GM10248 (cell line): ENCODE results near the gene TBCCD1.
A peak's percentile ranks its signal among the peaks of the same experiment; 100 is the strongest.

Experiments used
- CTCF ChIA-PET: fragments of 300-600 bp; sonication (Branson Sonifier 250); formaldehyde crosslinking; extraction: SDS; loops from one replicate; lab custom pipeline; 2021; ENCODE audit warnings: antibody characterized with exemption; lab: Yijun Ruan, JAX
- POLR2A ChIA-PET: fragments of 350-650 bp; sonication (Branson Sonifier 250); formaldehyde crosslinking; extraction: SDS; loops from one replicate; lab custom pipeline; 2020; ENCODE audit warnings: antibody characterized with exemption; lab: Yijun Ruan, JAX
- DNase-seq: peaks from one replicate; pipeline ENCODE4 v3.0.0; 2012; ENCODE audit errors: extremely low spot score
- TF ChIP-seq, protein P1 (sequence below): IDR thresholded peaks from 2 replicates; pipeline ENCODE4 v1.5.1; 2012; ENCODE audit warnings: mild to moderate bottlenecking, low read depth; ENCODE audit errors: extremely low read depth, missing control alignments, control extremely low read depth

Gene TBCCD1

DNA sequence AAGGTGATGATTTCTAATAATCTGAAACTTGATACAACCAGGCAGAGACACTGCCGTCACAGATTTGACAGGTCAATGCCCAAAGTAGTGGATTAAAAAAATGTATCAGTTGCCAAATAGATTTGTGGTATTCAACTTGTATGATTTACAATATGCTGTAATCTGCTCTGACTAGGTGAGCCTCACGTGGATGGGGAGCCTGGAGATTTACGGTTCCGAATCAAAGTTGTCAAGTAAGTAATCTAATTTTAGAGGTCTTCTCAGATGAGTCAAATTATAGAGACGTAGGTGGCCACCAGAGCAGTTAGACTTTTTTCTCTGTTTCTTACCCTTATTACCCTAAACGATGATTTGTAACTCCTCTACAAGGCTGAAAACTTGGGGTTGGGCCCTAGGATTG, 15.4 kb upstream of the TBCCD1 start:
- POLR2A ChIA-PET, result interaction anchor here (1.4 kb wide), 1 partner anchor 12 kb away, joined by 5 read pairs; the partner anchor contains the start of gene DNAJB11

DNA sequence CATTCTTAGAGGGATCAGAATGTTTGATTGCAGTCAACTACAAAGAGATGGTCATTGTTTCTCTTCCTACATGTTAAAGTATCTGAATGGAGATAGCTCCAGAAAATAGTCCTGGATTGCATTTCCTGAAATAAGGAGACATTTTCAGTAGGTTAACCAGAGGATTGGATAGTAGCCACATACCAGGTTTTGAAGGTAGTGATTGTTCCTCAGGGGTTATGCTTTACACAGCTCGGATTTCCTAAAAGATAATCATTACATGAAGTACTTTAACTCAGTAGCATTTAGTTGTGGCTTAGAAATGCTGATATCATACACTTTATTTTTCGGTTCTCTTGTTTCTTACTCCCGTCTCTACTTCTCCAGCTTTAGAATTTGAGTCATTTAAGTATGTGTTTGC, 13.6 kb upstream of the TBCCD1 start:
- TF ChIP-seq, protein P1, sequence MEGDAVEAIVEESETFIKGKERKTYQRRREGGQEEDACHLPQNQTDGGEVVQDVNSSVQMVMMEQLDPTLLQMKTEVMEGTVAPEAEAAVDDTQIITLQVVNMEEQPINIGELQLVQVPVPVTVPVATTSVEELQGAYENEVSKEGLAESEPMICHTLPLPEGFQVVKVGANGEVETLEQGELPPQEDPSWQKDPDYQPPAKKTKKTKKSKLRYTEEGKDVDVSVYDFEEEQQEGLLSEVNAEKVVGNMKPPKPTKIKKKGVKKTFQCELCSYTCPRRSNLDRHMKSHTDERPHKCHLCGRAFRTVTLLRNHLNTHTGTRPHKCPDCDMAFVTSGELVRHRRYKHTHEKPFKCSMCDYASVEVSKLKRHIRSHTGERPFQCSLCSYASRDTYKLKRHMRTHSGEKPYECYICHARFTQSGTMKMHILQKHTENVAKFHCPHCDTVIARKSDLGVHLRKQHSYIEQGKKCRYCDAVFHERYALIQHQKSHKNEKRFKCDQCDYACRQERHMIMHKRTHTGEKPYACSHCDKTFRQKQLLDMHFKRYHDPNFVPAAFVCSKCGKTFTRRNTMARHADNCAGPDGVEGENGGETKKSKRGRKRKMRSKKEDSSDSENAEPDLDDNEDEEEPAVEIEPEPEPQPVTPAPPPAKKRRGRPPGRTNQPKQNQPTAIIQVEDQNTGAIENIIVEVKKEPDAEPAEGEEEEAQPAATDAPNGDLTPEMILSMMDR, result no peak
- CTCF ChIA-PET, result interaction anchor here (1.0 to 2.1 kb wide), 6 partner anchors 10 to 637 kb away, joined by 3 to 5 read pairs (median 3); no protein-coding TSS in a partner anchor
- POLR2A ChIA-PET, result interaction anchor here (1.1 kb wide), 1 partner anchor 203 kb away, joined by 3 read pairs; the partner anchor contains the start of gene EIF4A2
- no peak for DNase-seq

More for the DNA sequence above, 15.4 kb upstream of the TBCCD1 start:
- TF ChIP-seq, protein P1, result no peak
- DNase-seq, result no peak
- CTCF ChIA-PET, result interaction anchor here (0.8 to 1.8 kb wide), 4 partner anchors 8 to 27 kb away, joined by 3 read pairs; no protein-coding TSS in a partner anchor

DNA sequence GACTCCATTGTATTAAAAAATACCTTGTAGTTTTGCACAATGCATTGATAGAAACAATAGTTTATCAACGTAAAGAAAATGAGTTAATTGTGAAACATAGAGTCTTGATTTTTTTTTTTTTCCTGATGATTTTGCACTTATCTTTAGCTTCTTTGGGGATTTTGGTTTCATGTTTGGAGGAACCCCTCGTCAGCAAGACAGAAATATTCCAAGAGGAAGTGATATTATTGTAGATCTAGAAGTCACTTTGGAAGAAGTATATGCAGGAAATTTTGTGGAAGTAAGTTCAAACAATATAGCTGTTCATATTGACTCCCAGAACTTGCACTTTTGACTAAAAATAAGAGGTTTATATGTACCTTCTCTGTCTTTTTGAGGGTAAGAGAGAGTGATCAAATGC, 10.4 kb upstream of the TBCCD1 start:
- POLR2A ChIA-PET, result no interaction called here
- TF ChIP-seq, protein P1, result no peak
- DNase-seq, result no peak
- CTCF ChIA-PET, result interaction anchor here (1.0 to 1.2 kb wide), 3 partner anchors 9 to 38 kb away, joined by 3 to 4 read pairs (median 4); no protein-coding TSS in a partner anchor

DNA sequence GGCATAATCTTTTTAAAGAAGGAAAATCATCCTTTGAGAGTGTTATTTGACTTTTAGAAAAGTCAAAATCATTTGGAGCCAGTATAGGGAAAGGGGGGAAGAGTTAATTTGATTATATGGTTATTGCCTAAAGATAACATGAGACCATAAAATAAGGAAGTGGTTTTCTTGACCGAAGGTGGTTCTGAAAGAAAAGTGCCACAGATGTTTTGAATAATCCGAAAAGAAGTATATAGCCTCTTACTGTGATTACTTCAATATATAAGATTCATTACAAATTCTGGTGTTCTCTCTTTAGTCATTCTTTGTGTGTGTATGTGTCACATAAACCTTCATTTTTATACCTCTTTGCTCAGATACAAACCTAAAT, 4.5 kb upstream of the TBCCD1 start:
- DNase-seq, result no peak
- TF ChIP-seq, protein P1, result no peak
- CTCF ChIA-PET, result interaction anchor here (1.5 to 7.9 kb wide), 4 partner anchors 13 to 628 kb away, joined by 4 to 38 read pairs (median 23); no protein-coding TSS in a partner anchor
- POLR2A ChIA-PET, result no interaction called here

DNA sequence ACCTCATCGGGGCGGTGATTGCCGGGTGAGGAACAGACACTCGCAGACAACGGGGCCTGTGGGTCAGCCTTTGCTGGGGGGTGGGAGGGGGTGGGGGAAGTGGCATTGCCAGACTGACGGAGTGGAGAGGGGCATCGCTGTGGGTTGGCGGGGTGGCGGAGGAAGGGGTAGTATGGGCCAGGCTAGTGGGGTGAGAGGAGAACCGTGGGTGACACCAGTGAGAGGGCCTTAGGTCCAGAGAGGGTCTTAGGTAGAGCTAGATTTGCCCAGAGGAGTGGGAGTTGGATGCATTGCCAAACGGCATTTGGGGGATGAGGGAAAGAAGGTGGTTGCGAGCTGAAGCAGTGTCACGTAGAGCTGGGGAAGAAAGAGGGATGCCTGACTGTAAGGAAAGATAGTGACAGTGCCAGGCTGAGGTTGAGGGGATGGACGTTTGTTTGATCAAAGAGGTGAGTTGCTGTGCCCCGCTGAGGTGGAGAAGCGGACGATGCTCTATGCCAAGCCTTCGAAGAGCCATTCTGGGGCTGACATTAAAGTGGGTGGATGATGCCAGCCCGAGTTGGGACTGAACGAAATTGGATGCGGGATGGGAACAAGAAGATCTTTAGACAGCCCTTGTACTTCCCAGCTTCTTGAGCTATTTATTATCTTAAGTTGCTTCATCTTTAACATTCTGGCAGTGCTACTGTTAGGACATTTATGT, 4.0 kb upstream of the TBCCD1 start:
- ChIA-PET POLR2A (interaction anchor here (0.8 to 1.3 kb wide), 7 partner anchors 30 to 633 kb away, joined by 3 to 7 read pairs (median 5); partner anchors contain the start of genes ETV5 and TRA2B), CTCF (interaction anchor here (0.9 to 7.9 kb wide), 7 partner anchors 14 to 628 kb away, joined by 3 to 38 read pairs (median 4); no protein-coding TSS in a partner anchor)
- no peak for DNase-seq
- TF ChIP-seq, protein P1, result no peak

DNA sequence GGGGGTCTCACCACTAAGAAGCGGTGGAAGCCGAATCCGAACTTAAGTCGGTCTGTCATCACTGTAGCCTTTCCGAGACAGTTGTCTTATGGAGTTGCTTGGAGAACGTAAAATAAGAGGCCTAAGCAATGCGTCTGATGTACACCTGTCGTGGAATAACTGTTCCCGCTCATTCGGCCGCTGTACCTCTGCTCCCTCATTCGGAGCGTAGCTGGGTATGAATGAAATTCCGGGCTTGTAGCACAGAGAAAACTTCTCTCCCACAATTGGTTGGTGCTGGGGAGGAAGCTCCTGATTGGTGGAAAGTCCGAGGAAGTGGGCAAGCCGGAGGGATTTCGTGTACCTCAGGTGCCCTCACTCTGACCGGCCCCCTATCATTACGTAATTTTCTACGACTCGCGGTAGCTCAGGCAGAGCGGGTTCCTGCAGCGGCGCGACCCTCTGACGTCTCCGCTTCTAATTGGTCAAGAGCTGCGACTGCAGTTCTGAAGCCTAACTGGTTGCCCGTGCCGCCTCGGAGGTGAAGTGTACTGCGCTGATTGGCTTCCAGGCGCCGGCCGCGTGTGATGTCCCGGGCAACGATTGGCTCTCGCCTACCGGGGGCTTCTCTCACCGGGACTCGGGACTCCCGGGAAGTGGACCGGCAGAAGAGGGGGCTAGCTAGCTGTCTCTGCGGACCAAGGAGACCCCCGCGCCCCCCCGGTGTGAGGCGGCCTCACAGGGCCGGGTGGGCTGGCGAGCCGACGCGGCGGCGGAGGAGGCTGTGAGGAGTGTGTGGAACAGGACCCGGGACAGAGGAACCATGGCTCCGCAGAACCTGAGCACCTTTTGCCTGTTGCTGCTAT, 3.2 kb upstream of the TBCCD1 start, which contains the start of gene DNAJB11:
Gene DNAJB11, plus strand, starts transcription at position 625 of the 845 bp plus-strand sequence. Its CDS starts 178 bp downstream, at position 803.
- ChIA-PET CTCF (interaction anchor here (0.9 to 7.9 kb wide), 11 partner anchors 10 to 627 kb away, joined by 3 to 38 read pairs (median 3); no protein-coding TSS in a partner anchor), POLR2A (interaction anchor here (0.7 to 1.3 kb wide), 13 partner anchors 13 to 643 kb away, joined by 3 to 7 read pairs (median 4); partner anchors contain the start of genes ETV5 and TRA2B)
- DNase-seq, result peak; percentile 98
- TF ChIP-seq, protein P1, result no peak
